ENCODE results near the gene LRRN2. TPM values are rescaled to one million over a fixed set of nuclear protein-coding genes. Genes with fewer than 3 reads are reported as not detected.

The LRRN2 gene
- total and polyA plus RNA-seq, 9 of the 15 experiments (the other 6 are each of a cell fraction or from before 2014, with no cell fraction given) = 0.05 TPM; not detected in 8

DNA sequence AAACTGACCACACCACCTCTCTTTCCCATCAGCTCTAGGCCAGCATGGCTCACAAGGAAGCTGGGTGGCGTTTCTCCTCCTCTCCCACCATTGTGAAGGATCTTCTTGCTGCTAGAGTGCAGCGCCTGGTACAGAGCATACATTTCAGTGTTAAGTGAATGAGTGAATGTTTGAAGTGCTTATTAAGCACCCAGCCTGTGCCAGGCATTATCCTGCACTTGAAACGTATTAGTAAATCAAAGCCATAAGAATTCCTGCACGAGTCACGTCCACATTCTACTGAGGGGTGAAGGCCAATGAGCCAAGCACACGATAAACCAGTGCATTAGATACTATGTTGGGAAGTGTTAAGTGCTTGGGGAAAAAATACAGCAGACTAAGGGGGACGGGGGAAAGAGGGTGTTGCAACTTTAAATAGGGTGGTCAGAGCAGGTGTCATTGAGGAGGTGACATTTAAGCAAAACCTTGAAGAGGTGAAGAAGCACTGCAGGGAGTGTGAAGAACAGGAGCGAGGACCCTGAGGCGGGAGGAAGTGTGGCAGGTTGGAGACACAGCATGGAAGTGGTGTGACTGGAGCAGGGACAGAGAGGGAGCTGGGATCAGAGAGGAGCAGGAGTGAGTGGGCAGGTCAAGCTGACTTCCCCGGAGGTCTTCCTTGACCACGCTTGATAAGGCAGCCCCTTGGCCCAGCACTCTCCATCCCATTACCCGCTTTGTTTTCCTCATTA lies 48.5 kb upstream of the LRRN2 start (continued):
- TF ChIP-seq ZNF830 (CRISPR knock-in tag; IDR thresholded peaks at IDR 0.05) (no peak), RB1 (IDR thresholded peaks at IDR 0.05; ENCODE audit: low read depth) (no peak), NEUROD1 (IDR thresholded peaks at IDR 0.05; ENCODE audit: borderline replicate concordance, low read depth, low read length, partially characterized antibody) (no peak)

DNA sequence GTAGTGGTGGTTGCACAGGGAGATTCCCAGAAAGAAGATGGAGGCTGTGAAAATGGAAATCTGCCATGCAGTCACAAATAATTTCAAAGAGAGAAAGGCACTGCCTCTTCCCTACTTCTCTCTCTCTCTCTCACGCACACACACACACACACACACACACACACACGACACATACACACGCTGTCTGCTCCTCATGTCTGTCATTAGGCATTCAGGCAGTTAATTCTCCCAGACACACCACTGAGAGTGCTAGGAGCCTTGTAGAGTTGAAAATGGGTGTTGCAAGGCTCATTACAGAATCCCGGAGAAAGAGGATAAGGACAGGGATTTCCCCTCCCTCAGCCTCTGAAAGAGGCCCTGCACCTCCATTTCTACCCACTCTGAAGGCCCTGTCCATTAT lies 47.8 kb upstream of the LRRN2 start:
- FAIRE-seq = no peak
- Histone ChIP-seq H3K27me3 (ENCODE audit: control insufficient read depth in 2 of 2, insufficient read depth in 2 of 2, low read length in 2 of 2) (peaks cover 18 to 57% of the 10 kb centered on the region in 2 experiments), H3K4me2 (ENCODE audit: insufficient read depth, low read length) (no peak overlapping the region), H2AFZ (ENCODE audit: low read depth, low read length) (0 out of 2 replicates have a peak overlapping the region, but pooled peaks have one; percentile 3), H3K9ac (ENCODE audit: insufficient read depth in 1 of 2, low read depth in 2 of 2, low read length in 2 of 2) (no peak overlapping the region), H3K36me3 (ENCODE audit: control insufficient read depth, insufficient read depth, low read length) (no peaks in the 10 kb centered on the region), H3K4me3 (no peak overlapping the region), H3K9me1 (ENCODE audit: control insufficient read depth, insufficient read depth, low read length) (no peaks in the 10 kb centered on the region), H3K79me2 (ENCODE audit: control insufficient read depth, insufficient read depth, low read length) (no peaks in the 10 kb centered on the region), H3K27ac (ENCODE audit: extremely low read depth, low read depth, low read length) (no peak overlapping the region), H3K9me3 (replicated peaks; ENCODE audit: control insufficient read depth, insufficient read depth, low read depth, low read length) (no peaks in the 10 kb centered on the region), H4K20me1 (replicated peaks; ENCODE audit: control insufficient read depth, insufficient read depth, low read length) (no peaks in the 10 kb centered on the region), H3K4me1 (replicated peaks in 1 of 2; ENCODE audit: control insufficient read depth in 2 of 2, insufficient read depth in 2 of 2, low read length in 2 of 2) (no peaks in the 10 kb centered on the region; a peak in 2 of 5 replicates)
- ATAC-seq = no peak
- POLR2A ChIA-PET = interaction anchor here (1.4 kb wide), 2 partner anchors 18 to 20 kb away, joined by 3 to 5 read pairs; no protein-coding TSS in a partner anchor
- DNase-seq (ENCODE audit: extremely low read depth in 1 of 4, low spot score in 3 of 4) = no peak
- intact Hi-C loops (cut with micrococcal nuclease) (no loop called here), in situ Hi-C loops (cut with MboI) (no loop called here)
- BruUV-seq (replicated peaks) = no TSS peak
- CTCF ChIA-PET (ENCODE audit: low intra/inter-chr PET ratio) = no interaction called here
- WGBS (ENCODE audit: insufficient coverage, low coverage, missing lambda C conversion rate) = 11% methylated on average over 4 of the region's 4 CpGs
- no peak for TF ChIP-seq ZNF785 (CRISPR knock-in tag; IDR thresholded peaks at IDR 0.05)
- TF ChIP-seq PTTG1 (tag; IDR thresholded peaks at IDR 0.05; ENCODE audit: low read depth) = no peak
- TF ChIP-seq TGIF2 (CRISPR knock-in tag; IDR thresholded peaks at IDR 0.05) = no peak
- TF ChIP-seq, protein P1, sequence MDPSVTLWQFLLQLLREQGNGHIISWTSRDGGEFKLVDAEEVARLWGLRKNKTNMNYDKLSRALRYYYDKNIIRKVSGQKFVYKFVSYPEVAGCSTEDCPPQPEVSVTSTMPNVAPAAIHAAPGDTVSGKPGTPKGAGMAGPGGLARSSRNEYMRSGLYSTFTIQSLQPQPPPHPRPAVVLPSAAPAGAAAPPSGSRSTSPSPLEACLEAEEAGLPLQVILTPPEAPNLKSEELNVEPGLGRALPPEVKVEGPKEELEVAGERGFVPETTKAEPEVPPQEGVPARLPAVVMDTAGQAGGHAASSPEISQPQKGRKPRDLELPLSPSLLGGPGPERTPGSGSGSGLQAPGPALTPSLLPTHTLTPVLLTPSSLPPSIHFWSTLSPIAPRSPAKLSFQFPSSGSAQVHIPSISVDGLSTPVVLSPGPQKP (CRISPR knock-in tag; IDR thresholded peaks at IDR 0.05) = no peak
- no peak for TF ChIP-seq ETV6 (IDR thresholded peaks at IDR 0.05; ENCODE audit: borderline replicate concordance in 1 of 2, low read depth in 2 of 2, low read length in 1 of 2)
- TF ChIP-seq ETV6 (CRISPR knock-in tag; IDR thresholded peaks at IDR 0.05; ENCODE audit: borderline replicate concordance) = no peak
- no peak for TF ChIP-seq ZNF75A (CRISPR knock-in tag; IDR thresholded peaks at IDR 0.05)
- no peak for TF ChIP-seq ZC3H8 (IDR thresholded peaks at IDR 0.05)
- TF ChIP-seq ESRRA (IDR thresholded peaks at IDR 0.05; ENCODE audit: borderline replicate concordance, low read depth) = no peak
- TF ChIP-seq, protein P2, sequence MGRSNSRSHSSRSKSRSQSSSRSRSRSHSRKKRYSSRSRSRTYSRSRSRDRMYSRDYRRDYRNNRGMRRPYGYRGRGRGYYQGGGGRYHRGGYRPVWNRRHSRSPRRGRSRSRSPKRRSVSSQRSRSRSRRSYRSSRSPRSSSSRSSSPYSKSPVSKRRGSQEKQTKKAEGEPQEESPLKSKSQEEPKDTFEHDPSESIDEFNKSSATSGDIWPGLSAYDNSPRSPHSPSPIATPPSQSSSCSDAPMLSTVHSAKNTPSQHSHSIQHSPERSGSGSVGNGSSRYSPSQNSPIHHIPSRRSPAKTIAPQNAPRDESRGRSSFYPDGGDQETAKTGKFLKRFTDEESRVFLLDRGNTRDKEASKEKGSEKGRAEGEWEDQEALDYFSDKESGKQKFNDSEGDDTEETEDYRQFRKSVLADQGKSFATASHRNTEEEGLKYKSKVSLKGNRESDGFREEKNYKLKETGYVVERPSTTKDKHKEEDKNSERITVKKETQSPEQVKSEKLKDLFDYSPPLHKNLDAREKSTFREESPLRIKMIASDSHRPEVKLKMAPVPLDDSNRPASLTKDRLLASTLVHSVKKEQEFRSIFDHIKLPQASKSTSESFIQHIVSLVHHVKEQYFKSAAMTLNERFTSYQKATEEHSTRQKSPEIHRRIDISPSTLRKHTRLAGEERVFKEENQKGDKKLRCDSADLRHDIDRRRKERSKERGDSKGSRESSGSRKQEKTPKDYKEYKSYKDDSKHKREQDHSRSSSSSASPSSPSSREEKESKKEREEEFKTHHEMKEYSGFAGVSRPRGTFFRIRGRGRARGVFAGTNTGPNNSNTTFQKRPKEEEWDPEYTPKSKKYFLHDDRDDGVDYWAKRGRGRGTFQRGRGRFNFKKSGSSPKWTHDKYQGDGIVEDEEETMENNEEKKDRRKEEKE (IDR thresholded peaks at IDR 0.05; ENCODE audit: borderline replicate concordance in 1 of 2, control insufficient read depth in 1 of 2, low read depth in 2 of 2, low read length in 1 of 2) = no peak
- TF ChIP-seq, protein P3, sequence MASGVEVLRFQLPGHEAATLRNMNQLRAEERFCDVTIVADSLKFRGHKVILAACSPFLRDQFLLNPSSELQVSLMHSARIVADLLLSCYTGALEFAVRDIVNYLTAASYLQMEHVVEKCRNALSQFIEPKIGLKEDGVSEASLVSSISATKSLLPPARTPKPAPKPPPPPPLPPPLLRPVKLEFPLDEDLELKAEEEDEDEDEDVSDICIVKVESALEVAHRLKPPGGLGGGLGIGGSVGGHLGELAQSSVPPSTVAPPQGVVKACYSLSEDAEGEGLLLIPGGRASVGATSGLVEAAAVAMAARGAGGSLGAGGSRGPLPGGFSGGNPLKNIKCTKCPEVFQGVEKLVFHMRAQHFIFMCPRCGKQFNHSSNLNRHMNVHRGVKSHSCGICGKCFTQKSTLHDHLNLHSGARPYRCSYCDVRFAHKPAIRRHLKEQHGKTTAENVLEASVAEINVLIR (CRISPR knock-in tag; IDR thresholded peaks at IDR 0.05) = no peak
- TF ChIP-seq HMG20A (CRISPR knock-in tag; conservative IDR thresholded peaks at IDR 0.05) = no peak
- no peak for TF ChIP-seq C11orf30 (IDR thresholded peaks at IDR 0.05; ENCODE audit: low read depth)

All from K562 (cell line).